ENCODE results near the gene C1orf74.

C1orf74 gene

GRCh38 chr1:209774592-209774991 is 9.8 kb downstream of the C1orf74 start:
- no peaks in the 10 kb centered on the region for H3K9me3 Mint-ChIP-seq
- H3K4me3 Mint-ChIP-seq: no peak overlapping the region
- no peak overlapping the region for H3K27ac Mint-ChIP-seq
- H3K27me3 Mint-ChIP-seq (ENCODE audit: low read depth): no peaks in the 10 kb centered on the region
- no peak for TF ChIP-seq CTCF (IDR thresholded peaks at IDR 0.05; ENCODE audit: unreplicated experiment in 3 of 3)
- peaks cover 7% of the 10 kb centered on the region for H3K4me1 Mint-ChIP-seq
- no peaks in the 10 kb centered on the region for H3K36me3 Mint-ChIP-seq (ENCODE audit: low read depth)

- Mint-ChIP-seq H3K9me3 (no peaks in the 10 kb centered on the region), H3K4me3 (no peak overlapping the region), H3K4me1 (peaks cover 10% of the 10 kb centered on the region), H3K27me3 (ENCODE audit: low read depth) (no peaks in the 10 kb centered on the region), H3K36me3 (ENCODE audit: low read depth) (no peaks in the 10 kb centered on the region), H3K27ac (no peak overlapping the region)
- no peak for TF ChIP-seq CTCF (IDR thresholded peaks at IDR 0.05; ENCODE audit: unreplicated experiment in 3 of 3)
These were observed 12.2 kb downstream of the C1orf74 start for GRCh38 chr1:209772126-209772525.

- peaks cover 10% of the 10 kb centered on the region for H3K4me1 Mint-ChIP-seq
- no peak for TF ChIP-seq CTCF (IDR thresholded peaks at IDR 0.05; ENCODE audit: unreplicated experiment in 3 of 3)
- H3K4me3 Mint-ChIP-seq: no peak overlapping the region
- peaks cover 4% of the 10 kb centered on the region for H3K27me3 Mint-ChIP-seq (ENCODE audit: low read depth)
- no peak overlapping the region for H3K27ac Mint-ChIP-seq
- H3K36me3 Mint-ChIP-seq (ENCODE audit: low read depth): no peaks in the 10 kb centered on the region
- H3K9me3 Mint-ChIP-seq: no peaks in the 10 kb centered on the region
These were observed 13.5 kb downstream of the C1orf74 start for GRCh38 chr1:209770636-209771415.

- no peaks in the 10 kb centered on the region for H3K9me3 Mint-ChIP-seq
- H3K4me3 Mint-ChIP-seq: no peak overlapping the region
- no peaks in the 10 kb centered on the region for H3K36me3 Mint-ChIP-seq (ENCODE audit: low read depth)
- H3K27me3 Mint-ChIP-seq (ENCODE audit: low read depth): peaks cover 6% of the 10 kb centered on the region
- TF ChIP-seq CTCF (IDR thresholded peaks at IDR 0.05; ENCODE audit: unreplicated experiment in 3 of 3): no peak
- H3K4me1 Mint-ChIP-seq: peaks cover 10% of the 10 kb centered on the region
- no peak overlapping the region for H3K27ac Mint-ChIP-seq
These were observed 14.4 kb downstream of the C1orf74 start for GRCh38 chr1:209769971-209770370.

GRCh38 chr1:209769171-209769904 is 15.0 kb downstream of the C1orf74 start:
- TF ChIP-seq CTCF (IDR thresholded peaks at IDR 0.05; ENCODE audit: unreplicated experiment in 3 of 3): no peak
- Mint-ChIP-seq H3K27me3 (ENCODE audit: low read depth) (peaks cover 7% of the 10 kb centered on the region), H3K27ac (peak overlapping the region in 1 of 3 experiments; percentile 85), H3K36me3 (ENCODE audit: low read depth) (no peaks in the 10 kb centered on the region), H3K9me3 (no peaks in the 10 kb centered on the region), H3K4me1 (peaks cover 10% of the 10 kb centered on the region), H3K4me3 (peak overlapping the region in 1 of 3 experiments; percentile 8)
